Fibroblast of the aortic adventitia (primary cell): Measurements from ENCODE around the gene FCHSD2. TPM values are rescaled to one million over a fixed set of nuclear protein-coding genes. Genes with fewer than 3 reads are reported as not detected.
"Not testable (repeated sequence)": the region's sequence is repeated elsewhere in the genome, so short reads cannot be mapped to it uniquely, and the experiment has no call there.

Experiments
- DNase-seq: peaks from one replicate; pipeline ENCODE4 v3.0.0-alpha.2; 2010; ENCODE audit warnings: low read depth
- H3K4me3 ChIP-seq: 2 replicates; pipeline ENCODE4 v1.5.1; 2011; ENCODE audit warnings: low read depth, mild to moderate bottlenecking, control low read depth, low read length, moderate library complexity
- small RNA-seq: library from RNA; depleted of rRNA; stranded (forward); fragments of <200 nt; gene quantifications from one replicate; pipeline ENCODE3, GENCODE V24; 2012
- total RNA-seq: library from RNA; depleted of rRNA; stranded (reverse); fragments of >200 nt; gene quantifications from 2 replicates; pipeline ENCODE4 v1.2.3, GENCODE V29; 2012; ENCODE audit warnings: low replicate concordance
- TF ChIP-seq, protein P1 (sequence below): IDR thresholded peaks from 2 replicates; pipeline ENCODE4 v1.5.1; 2011; ENCODE audit warnings: mild to moderate bottlenecking, low read length, control low read depth, inconsistent platforms; ENCODE audit not compliant: insufficient read depth

FCHSD2 gene
- total RNA-seq, 1 donor, result 11.3 TPM

GRCh38 chr11:72793076-72793424 lies 349.1 kb downstream of the FCHSD2 start:
- TF ChIP-seq, protein P1, sequence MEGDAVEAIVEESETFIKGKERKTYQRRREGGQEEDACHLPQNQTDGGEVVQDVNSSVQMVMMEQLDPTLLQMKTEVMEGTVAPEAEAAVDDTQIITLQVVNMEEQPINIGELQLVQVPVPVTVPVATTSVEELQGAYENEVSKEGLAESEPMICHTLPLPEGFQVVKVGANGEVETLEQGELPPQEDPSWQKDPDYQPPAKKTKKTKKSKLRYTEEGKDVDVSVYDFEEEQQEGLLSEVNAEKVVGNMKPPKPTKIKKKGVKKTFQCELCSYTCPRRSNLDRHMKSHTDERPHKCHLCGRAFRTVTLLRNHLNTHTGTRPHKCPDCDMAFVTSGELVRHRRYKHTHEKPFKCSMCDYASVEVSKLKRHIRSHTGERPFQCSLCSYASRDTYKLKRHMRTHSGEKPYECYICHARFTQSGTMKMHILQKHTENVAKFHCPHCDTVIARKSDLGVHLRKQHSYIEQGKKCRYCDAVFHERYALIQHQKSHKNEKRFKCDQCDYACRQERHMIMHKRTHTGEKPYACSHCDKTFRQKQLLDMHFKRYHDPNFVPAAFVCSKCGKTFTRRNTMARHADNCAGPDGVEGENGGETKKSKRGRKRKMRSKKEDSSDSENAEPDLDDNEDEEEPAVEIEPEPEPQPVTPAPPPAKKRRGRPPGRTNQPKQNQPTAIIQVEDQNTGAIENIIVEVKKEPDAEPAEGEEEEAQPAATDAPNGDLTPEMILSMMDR, result no peak
- no peak for DNase-seq
- H3K4me3 ChIP-seq, result peak overlapping the region; percentile 36

DNA sequence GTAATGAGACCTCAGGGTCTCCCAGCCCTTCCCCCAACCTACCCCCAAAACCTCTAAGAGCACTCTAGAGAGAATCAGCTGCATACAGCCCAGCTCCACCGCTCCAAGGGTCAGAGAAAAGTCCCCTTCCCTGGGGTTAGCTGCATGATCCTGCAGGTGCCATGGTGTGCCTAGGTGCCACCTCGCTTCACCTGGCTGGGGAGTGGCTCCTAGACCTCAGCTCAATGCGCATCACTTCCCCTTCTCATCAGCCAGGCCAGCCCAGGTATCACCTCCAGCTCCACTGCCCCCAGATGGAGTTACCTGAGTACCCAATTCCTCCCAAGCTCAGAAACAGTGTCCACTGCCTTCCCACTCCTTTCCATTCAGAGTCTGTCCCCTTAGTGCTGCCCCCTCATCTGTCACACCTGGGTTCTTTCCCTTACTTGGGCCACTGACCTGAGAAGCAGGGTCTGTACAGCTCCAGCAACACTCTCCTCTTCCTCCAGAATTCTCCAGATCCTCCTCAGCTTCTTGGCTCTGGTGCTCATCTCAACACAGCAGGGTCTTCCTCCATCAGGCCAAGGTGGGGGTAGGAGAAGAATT lies 349.6 kb downstream of the FCHSD2 start:
- TF ChIP-seq, protein P1, result no peak
- DNase-seq, result no peak
- no peak overlapping the region for H3K4me3 ChIP-seq

GRCh38 chr11:72791228-72791627 lies 350.9 kb downstream of the FCHSD2 start:
- DNase-seq, H3K4me3 ChIP-seq: not testable (repeated sequence)

DNA sequence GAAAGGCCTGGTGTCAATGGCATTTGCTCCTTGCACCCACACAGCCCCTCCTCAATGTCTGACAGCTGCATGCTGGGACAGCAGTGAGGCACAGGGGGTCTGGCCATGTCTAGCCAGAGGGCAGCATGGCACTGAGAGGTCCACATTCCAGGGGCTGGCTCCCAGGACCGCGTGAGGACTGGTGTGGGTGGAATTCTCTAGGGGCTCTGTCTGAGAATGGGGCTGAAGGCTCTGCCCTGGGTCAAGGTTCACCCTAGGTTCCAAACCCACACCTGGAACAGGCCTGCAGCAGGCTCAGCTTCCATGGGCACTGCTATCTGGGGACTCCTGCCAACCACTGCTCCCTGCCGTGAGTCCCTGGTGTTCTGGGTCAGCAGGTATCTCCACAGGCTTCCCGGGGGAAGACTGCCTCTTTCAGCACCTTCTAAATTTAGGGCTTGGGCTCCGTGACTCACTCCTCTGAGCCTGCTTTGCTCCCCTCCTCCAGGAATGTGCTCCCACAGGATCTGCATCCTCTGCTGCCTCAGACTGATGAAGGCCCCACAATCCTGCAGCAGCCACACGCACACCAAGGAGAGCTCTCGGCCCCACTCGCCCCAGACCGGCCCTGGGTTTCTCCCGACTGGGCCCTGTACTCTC lies 352.5 kb downstream of the FCHSD2 start:
- no peak overlapping the region for H3K4me3 ChIP-seq
- DNase-seq, result peak; percentile 61

DNA sequence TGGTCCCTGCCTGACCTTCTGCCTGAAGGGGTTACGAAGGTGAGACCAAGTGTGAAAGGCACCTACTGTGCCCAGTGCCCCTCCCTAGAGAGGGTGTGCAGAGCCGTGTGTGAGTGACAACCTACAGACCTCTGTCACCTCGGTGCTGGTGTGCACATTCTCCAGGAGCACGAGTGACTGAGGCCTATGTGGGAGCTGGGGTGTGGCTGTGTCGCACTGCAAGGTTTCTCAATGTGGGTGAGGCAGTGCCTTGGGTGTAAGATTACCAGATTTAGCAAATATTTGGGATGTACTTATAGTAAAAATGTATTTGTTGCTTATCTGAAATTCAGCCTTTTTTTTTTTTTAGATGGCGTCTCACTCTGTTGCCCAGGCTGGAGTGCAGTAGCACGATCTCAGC lies 353.9 kb downstream of the FCHSD2 start:
- no peak overlapping the region for H3K4me3 ChIP-seq
- TF ChIP-seq, protein P1, result no peak
- DNase-seq, result no peak

More for the DNA sequence above, 352.5 kb downstream of the FCHSD2 start:
- TF ChIP-seq, protein P1, result no peak

GRCh38 chr11:72787216-72788104 lies 354.7 kb downstream of the FCHSD2 start:
- TF ChIP-seq, protein P1, result peak; percentile 9
- no peak overlapping the region for H3K4me3 ChIP-seq
- no peak for DNase-seq

Small RNA genes lying within 50 kb of the gene (small RNA-seq; reads per million reads assigned to genes)
- gene RNU6-672P, result not detected

Other genes starting within 250 kb of the FCHSD2 start
- gene P2RY2, start 76.0 kb upstream of the FCHSD2 start, total RNA-seq, result 0.18 TPM in 1 of 2 replicates, not detected in the other
- gene P2RY6, start 130.0 kb upstream of the FCHSD2 start, total RNA-seq, result 1.2 TPM in 1 of 2 replicates, not detected in the other
- 30.3 and 70.3 TPM in 2 replicates for gene ARHGEF17, start 166.0 kb upstream of the FCHSD2 start, total RNA-seq
- 0.57 and 4.6 TPM in 2 replicates for gene RELT, start 234.1 kb upstream of the FCHSD2 start, total RNA-seq